Measurements from ENCODE around the gene TIFAB. TPM values are rescaled to one million over a fixed set of nuclear protein-coding genes. Genes with fewer than 3 reads are reported as not detected.
A peak's percentile ranks its signal among the peaks of the same experiment; 100 is the strongest.

The TIFAB gene
- total RNA-seq, 4 donors from 2014 or later, result not detected

DNA sequence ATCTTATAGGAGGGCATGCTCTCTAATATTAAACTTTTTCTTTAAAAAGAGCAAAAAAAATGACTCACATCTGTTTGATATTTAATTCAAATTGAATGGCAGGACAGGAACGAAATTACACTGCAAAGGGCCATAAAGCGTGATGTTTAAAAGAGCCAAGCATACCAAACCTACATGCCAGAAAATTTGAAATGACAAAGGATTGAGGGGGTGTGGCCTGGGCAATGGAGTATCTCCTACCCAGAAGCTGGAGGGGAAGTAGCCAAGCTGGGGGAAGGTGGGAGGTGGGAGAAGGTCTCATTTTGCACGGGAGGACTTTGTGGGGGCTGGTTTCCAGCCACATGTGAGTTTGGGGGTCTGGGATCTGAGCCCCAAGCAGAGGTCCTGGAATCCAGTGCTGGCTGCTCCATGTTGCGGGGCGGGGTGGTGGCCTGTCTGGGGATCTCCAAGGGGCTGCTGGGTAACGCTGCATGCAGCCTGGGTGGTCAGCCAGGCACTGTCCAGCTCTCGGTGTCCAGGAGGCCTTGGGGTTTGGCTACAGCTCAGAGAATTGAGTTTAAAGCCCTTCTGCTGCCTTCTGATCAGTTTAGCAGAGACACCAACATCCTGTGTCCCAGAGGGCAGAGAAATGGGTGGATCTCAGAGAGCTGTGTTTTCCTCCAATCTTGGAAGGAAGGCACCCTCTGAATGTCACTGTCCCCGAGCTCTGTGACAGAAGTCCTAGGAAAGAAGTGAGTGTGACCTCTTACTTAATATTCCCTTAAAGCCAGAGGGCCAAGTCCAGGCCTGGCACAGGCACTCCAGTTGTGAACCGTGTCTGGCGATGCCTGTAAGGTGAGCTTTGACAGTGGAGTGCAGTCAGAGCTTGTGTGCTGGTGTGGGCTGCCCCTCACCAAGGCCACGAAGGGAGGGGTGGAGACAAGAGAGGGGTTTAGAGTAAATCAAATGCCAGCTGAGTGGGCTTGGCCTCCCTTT, 12.6 kb downstream of the TIFAB start:
- TF ChIP-seq EP300 (IDR thresholded peaks at IDR 0.05), result no peak
- TF ChIP-seq POLR2AphosphoS5 (IDR thresholded peaks at IDR 0.05), result no peak
- H3K4me1 ChIP-seq, result peaks cover 0 to 22% (median 3%) of the 10 kb centered on the region in 3 donors
- no peaks in the 10 kb centered on the region for H3K9me3 ChIP-seq
- WGBS, 2 donors (ENCODE audit: low coverage in 1 of 2), result 80 to 84% methylated on average over 4 to 8 of the region's 11 CpGs
- peaks cover 12% of the 10 kb centered on the region for H3K27me3 ChIP-seq
- no peak for ATAC-seq
- H3K4me3 ChIP-seq, result no peak overlapping the region
- no peaks in the 10 kb centered on the region for H3K36me3 ChIP-seq
- H3K27ac ChIP-seq, result no peak overlapping the region

DNA sequence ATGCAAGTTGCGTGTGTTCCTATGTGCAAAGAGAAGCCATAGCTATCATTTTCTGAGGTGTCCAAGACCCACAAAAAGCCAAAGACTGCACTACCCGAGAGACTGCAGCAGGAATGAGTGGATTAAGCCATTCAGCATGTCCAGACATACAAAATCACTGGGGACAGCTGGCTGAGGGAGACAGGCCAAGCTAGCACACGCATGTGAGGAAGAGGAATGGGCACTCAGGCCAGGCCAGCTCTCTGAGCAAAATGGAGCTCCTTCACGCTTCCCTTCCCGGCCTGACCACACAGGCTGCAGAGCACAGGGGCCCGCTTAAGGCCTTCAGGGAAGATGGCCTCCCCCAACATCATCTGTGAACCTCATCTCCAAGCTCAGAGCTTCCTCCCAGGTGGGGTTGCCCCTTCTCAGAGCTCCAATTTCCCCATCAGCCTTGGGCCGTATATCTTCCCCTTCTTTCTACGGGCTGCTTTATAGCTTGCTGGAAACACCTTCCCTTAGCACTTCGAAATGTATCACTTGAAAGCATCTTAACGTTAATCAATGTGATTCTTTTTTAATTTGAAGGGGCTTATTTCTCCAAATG, 13.4 kb downstream of the TIFAB start:
- H3K4me3 ChIP-seq, result no peak overlapping the region
- ATAC-seq, result no peak
- TF ChIP-seq EP300 (IDR thresholded peaks at IDR 0.05) (no peak), POLR2A (IDR thresholded peaks at IDR 0.05) (no peak), POLR2AphosphoS5 (IDR thresholded peaks at IDR 0.05) (no peak)
- TF ChIP-seq, protein P1, sequence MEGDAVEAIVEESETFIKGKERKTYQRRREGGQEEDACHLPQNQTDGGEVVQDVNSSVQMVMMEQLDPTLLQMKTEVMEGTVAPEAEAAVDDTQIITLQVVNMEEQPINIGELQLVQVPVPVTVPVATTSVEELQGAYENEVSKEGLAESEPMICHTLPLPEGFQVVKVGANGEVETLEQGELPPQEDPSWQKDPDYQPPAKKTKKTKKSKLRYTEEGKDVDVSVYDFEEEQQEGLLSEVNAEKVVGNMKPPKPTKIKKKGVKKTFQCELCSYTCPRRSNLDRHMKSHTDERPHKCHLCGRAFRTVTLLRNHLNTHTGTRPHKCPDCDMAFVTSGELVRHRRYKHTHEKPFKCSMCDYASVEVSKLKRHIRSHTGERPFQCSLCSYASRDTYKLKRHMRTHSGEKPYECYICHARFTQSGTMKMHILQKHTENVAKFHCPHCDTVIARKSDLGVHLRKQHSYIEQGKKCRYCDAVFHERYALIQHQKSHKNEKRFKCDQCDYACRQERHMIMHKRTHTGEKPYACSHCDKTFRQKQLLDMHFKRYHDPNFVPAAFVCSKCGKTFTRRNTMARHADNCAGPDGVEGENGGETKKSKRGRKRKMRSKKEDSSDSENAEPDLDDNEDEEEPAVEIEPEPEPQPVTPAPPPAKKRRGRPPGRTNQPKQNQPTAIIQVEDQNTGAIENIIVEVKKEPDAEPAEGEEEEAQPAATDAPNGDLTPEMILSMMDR (IDR thresholded peaks at IDR 0.05), result no peak
- no peak overlapping the region for H3K27ac ChIP-seq
- peaks cover 12% of the 10 kb centered on the region for H3K27me3 ChIP-seq
- no peaks in the 10 kb centered on the region for H3K36me3 ChIP-seq
- 81 to 99% methylated on average over 8 to 9 of the region's 10 CpGs for WGBS, 2 donors (ENCODE audit: low coverage in 1 of 2)
- H3K4me1 ChIP-seq, result peaks cover 0 to 21% (median 3%) of the 10 kb centered on the region in 3 donors
- no peaks in the 10 kb centered on the region for H3K9me3 ChIP-seq

DNA sequence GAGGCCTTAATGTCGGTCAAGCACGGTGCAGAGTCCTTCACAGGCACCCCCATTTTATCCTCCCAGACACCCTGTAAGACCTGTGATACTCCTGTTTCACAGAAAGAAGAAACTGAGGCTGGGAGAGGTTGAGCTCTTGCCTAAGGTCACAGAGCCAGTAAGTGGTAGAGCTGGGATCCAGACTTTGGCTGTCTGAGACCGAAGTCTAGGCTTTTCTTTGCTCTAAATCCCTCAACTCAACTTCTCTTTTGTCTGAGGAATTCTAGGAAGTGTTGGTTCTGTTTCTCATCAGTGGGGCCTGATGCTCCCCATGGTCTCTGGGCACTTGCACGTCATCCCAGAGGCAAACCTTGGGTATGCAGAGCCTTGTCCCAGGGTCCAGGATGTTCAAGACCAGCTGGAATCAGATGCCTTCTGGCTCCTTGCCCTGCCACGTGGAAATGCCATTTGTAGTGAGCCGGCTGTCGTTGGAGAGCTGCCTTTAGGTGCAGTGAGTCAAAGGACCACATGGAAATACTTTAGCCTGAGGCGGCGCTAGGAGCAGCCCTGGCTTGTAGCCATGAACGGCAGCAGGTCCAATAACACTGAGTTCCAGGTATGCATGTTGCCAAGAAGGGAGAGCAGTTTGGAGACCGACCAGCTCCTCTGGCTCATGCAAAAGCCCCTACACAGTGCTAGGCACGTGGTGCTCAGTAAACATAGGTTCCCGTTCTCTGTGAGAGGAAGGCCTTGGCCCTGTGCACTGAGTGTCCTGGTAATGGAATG, 14.2 kb downstream of the TIFAB start:
- Histone ChIP-seq H3K27ac (peak overlapping the region in 1 of 4 donors; percentile 11), H3K27me3 (peaks cover 12% of the 10 kb centered on the region), H3K9me3 (no peaks in the 10 kb centered on the region), H3K4me3 (no peak overlapping the region), H3K36me3 (no peaks in the 10 kb centered on the region), H3K4me1 (peaks cover 0 to 14% (median 3%) of the 10 kb centered on the region in 3 donors)
- TF ChIP-seq EP300 (IDR thresholded peaks at IDR 0.05), result no peak
- peak; percentile 48 for TF ChIP-seq POLR2AphosphoS5 (IDR thresholded peaks at IDR 0.05)
- TF ChIP-seq, protein P1 (IDR thresholded peaks at IDR 0.05), result peak in 1 of 4 experiments; percentile 17
- TF ChIP-seq POLR2A (IDR thresholded peaks at IDR 0.05), result no peak
- peak; percentile 61 for ATAC-seq
- WGBS, 2 donors (ENCODE audit: low coverage in 1 of 2), result 41 to 63% methylated on average over 3 to 5 of the region's 13 CpGs

DNA sequence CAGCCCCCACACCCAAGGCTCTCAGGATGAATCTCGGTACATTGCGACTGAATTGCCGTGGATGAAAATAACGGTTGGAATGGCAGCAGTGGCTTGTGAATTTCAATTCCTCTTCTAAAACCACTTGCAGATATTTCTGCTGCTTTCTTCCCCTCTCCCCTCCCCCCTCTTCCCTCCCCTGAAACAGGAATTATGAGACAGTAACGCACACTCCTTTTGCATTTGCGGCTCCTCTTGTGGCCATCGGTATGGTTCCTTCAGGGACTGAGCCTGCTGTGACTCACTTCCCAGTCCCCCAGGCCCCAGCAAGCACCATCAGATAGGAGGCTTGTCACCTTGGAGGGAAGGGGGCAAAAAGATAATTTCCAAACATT, 14.7 kb downstream of the TIFAB start:
- H3K4me1 ChIP-seq, result peaks cover 0 to 14% (median 3%) of the 10 kb centered on the region in 3 donors
- no peaks in the 10 kb centered on the region for H3K36me3 ChIP-seq
- H3K9me3 ChIP-seq, result no peaks in the 10 kb centered on the region
- no peak overlapping the region for H3K4me3 ChIP-seq
- TF ChIP-seq, protein P1 (IDR thresholded peaks at IDR 0.05), result no peak
- TF ChIP-seq POLR2A (IDR thresholded peaks at IDR 0.05), result no peak
- no peak for TF ChIP-seq POLR2AphosphoS5 (IDR thresholded peaks at IDR 0.05)
- no peak for TF ChIP-seq EP300 (IDR thresholded peaks at IDR 0.05)
- WGBS, 2 donors (ENCODE audit: low coverage in 1 of 2), result 84 to 100% methylated on average over 1 to 7 of the region's 7 CpGs
- peaks cover 12% of the 10 kb centered on the region for H3K27me3 ChIP-seq
- H3K27ac ChIP-seq, result peak overlapping the region in 1 of 4 donors; percentile 11
- ATAC-seq, result no peak

DNA sequence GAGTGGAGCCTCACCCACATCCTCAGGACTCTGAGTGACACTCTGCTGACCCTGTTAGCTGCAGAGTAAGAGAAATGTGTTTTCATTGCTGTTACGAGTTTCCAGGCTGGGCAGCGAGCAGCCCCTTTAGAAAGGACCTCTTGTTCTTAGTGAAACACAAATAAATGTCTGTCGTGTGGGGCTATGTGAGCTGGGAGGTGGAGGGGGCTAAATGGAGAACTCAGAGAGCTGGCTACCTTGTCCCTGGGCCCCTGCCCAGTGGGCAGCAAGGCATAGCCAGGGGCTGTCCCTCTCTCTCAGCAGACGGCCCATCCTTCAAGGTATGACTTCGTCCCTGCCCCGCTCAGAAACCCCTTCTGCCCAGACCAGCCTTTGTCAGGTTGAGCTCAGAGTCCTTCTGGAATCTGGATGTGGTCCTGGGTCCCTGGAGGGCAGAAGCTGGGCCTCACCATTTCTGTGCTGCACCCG, 15.2 kb downstream of the TIFAB start:
- H3K4me3 ChIP-seq, result no peak overlapping the region
- no peak for TF ChIP-seq POLR2AphosphoS5 (IDR thresholded peaks at IDR 0.05)
- no peak for TF ChIP-seq POLR2A (IDR thresholded peaks at IDR 0.05)
- no peak for TF ChIP-seq EP300 (IDR thresholded peaks at IDR 0.05)
- TF ChIP-seq, protein P1 (IDR thresholded peaks at IDR 0.05), result no peak
- WGBS, 2 donors (ENCODE audit: low coverage in 1 of 2), result 42 to 50% methylated on average over 2 of the region's 7 CpGs
- H3K9me3 ChIP-seq, result no peaks in the 10 kb centered on the region
- H3K4me1 ChIP-seq, result peaks cover 0 to 14% (median 3%) of the 10 kb centered on the region in 3 donors
- no peak overlapping the region for H3K27ac ChIP-seq
- no peaks in the 10 kb centered on the region for H3K36me3 ChIP-seq
- ATAC-seq, result no peak
- peaks cover 12% of the 10 kb centered on the region for H3K27me3 ChIP-seq
